ENCODE measurements around the gene GAS6.

GRCh38 chr13:113889467-113889866 is 25.6 kb upstream of the GAS6 start:
- TF ChIP-seq CTCF (IDR thresholded peaks at IDR 0.05) (no peak), POLR2A (IDR thresholded peaks at IDR 0.05) (no peak)

Data from transverse colon (tissue), 3 donors.